NCI-H1930 (cell line): ENCODE data around the gene KLF12.
A peak's percentile ranks its signal among the peaks of the same experiment; 100 is the strongest.

Source experiments
- DNase-seq, 2 experiments: peaks; one replicate each; lab custom pipeline; 2025; lab: John Stamatoyannopoulos, UW

The KLF12 gene

GRCh38 chr13:74134221-74134776, at the start of gene KLF12:
TSS of gene KLF12 (minus strand) at chr13:74134404.
- peak; percentile 91 to 93 for DNase-seq

- DNase-seq: no peak
Observed at GRCh38 chr13:74182491-74182890, 48.3 kb upstream of the KLF12 start.

GRCh38 chr13:74174810-74175209, 40.6 kb upstream of the KLF12 start:
- no peak for DNase-seq

- DNase-seq: no peak
Observed at GRCh38 chr13:74173822-74174221, 39.6 kb upstream of the KLF12 start.

GRCh38 chr13:74171641-74172040, 37.4 kb upstream of the KLF12 start:
- DNase-seq: no peak

- DNase-seq: no peak
Observed at GRCh38 chr13:74169676-74170075, 35.5 kb upstream of the KLF12 start.

- DNase-seq: no peak
Observed at GRCh38 chr13:74168263-74168675, 34.1 kb upstream of the KLF12 start.

- DNase-seq: no peak
Observed at GRCh38 chr13:74166261-74167004, 32.2 kb upstream of the KLF12 start.

- no peak for DNase-seq
Observed at GRCh38 chr13:74162782-74163181, 28.6 kb upstream of the KLF12 start.

GRCh38 chr13:74162135-74162534, 27.9 kb upstream of the KLF12 start:
- DNase-seq: no peak

- DNase-seq: no peak
Observed at GRCh38 chr13:74158571-74159352, 24.6 kb upstream of the KLF12 start.

GRCh38 chr13:74158028-74158427, 23.8 kb upstream of the KLF12 start:
- DNase-seq: no peak

GRCh38 chr13:74154981-74155380, 20.8 kb upstream of the KLF12 start:
- no peak for DNase-seq

GRCh38 chr13:74153316-74153715, 19.1 kb upstream of the KLF12 start:
- DNase-seq: no peak

GRCh38 chr13:74151859-74152258, 17.7 kb upstream of the KLF12 start:
- no peak for DNase-seq

- no peak for DNase-seq
Observed at GRCh38 chr13:74148352-74148751, 14.1 kb upstream of the KLF12 start.

- DNase-seq: no peak
Observed at GRCh38 chr13:74145249-74145975, 11.2 kb upstream of the KLF12 start.

GRCh38 chr13:74144269-74144668, 10.1 kb upstream of the KLF12 start:
- DNase-seq: no peak

GRCh38 chr13:74142257-74142656, 8.1 kb upstream of the KLF12 start:
- no peak for DNase-seq

GRCh38 chr13:74138241-74138640, 4.0 kb upstream of the KLF12 start:
- no peak for DNase-seq

GRCh38 chr13:74136084-74136658, 2.0 kb upstream of the KLF12 start:
- DNase-seq: peak; percentile 31 to 37
